AG04450 (cell line): Measurements from ENCODE around the gene CCDC51. TPM values are rescaled to one million over a fixed set of nuclear protein-coding genes. Genes with fewer than 3 reads are reported as not detected.

Source experiments
- CTCF ChIA-PET: fragments of 300-600, 350-600 bp; formaldehyde crosslinking; extraction: SDS; loops from one replicate; lab custom pipeline; 2022; ENCODE audit warnings: antibody characterized with exemption, inconsistent platforms; lab: Charles Lee
- POLR2A ChIA-PET: fragments of 350-600 bp; formaldehyde crosslinking; extraction: SDS; loops from one replicate; lab custom pipeline; 2021; ENCODE audit warnings: antibody characterized with exemption, inconsistent platforms; lab: Yijun Ruan, JAX
- DNase-seq: peaks from one replicate; pipeline ENCODE4 v3.0.0-alpha.2; 2011; ENCODE audit warnings: low read depth, low spot score
- H3K27ac ChIP-seq: one replicate; pipeline ENCODE4 v1.5.1; 2012; ENCODE audit warnings: low read depth, low read length, control low read depth
- H3K27me3 ChIP-seq: one replicate; pipeline ENCODE4 v1.6.0; 2012; ENCODE audit warnings: low read length; ENCODE audit not compliant: control insufficient read depth, insufficient read depth
- H3K4me3 ChIP-seq: 2 replicates; pipeline ENCODE4 v1.5.1; 2011; ENCODE audit warnings: mild to moderate bottlenecking, low read depth, low read length, control low read depth
- H3K9me3 ChIP-seq: 2 replicates; pipeline ENCODE4 v1.5.1; 2012; ENCODE audit warnings: low read length; ENCODE audit not compliant: control insufficient read depth, insufficient read depth
- CTCF ChIP-seq: IDR thresholded peaks from 2 replicates; pipeline ENCODE4 v1.5.1; 2011; ENCODE audit warnings: low read depth, low read length, control low read depth, inconsistent platforms
- polyA plus RNA-seq: library from polyadenylated mRNA; depleted of rRNA; stranded (reverse); fragments of >200 nt; gene quantifications from 2 replicates; pipeline ENCODE4 v1.2.3, GENCODE V29; 2011

Gene CCDC51
- polyA plus RNA-seq, 1 experiment: 9.5 TPM

GRCh38 chr3:48456456-48456855, 16.5 kb upstream of the CCDC51 start:
- ChIA-PET POLR2A (no interaction called here), CTCF (interaction anchor here (3.1 kb wide), 1 partner anchor 21 kb away, joined by 23 read pairs; no protein-coding TSS in a partner anchor)
- Histone ChIP-seq H3K9me3 (no peaks in the 10 kb centered on the region), H3K4me3 (no peak overlapping the region), H3K27ac (no peak overlapping the region), H3K27me3 (no peaks in the 10 kb centered on the region)
- no peak for TF ChIP-seq CTCF
- no peak for DNase-seq

- Histone ChIP-seq H3K9me3 (no peaks in the 10 kb centered on the region; the same call in 1 of the 2 replicates), H3K4me3 (no peak overlapping the region), H3K27me3 (no peaks in the 10 kb centered on the region), H3K27ac (no peak overlapping the region)
- ChIA-PET POLR2A (interaction anchor here (0.6 kb wide), 1 partner anchor 239 kb away, joined by 4 read pairs; no protein-coding TSS in a partner anchor), CTCF (interaction anchor here (1.2 to 1.7 kb wide), 2 partner anchors 15 to 98 kb away, joined by 3 to 8 read pairs; no protein-coding TSS in a partner anchor)
- TF ChIP-seq CTCF: no peak
- DNase-seq: no peak
Observed at GRCh38 chr3:48451270-48451669, 11.4 kb upstream of the CCDC51 start.

GRCh38 chr3:48446425-48447193, 6.7 kb upstream of the CCDC51 start, which contains the start of gene ATRIP:
Gene ATRIP, plus strand, starts transcription at chr3:48446737. Its CDS starts 109 bp downstream, at chr3:48446846.
- DNase-seq: no peak
- TF ChIP-seq CTCF: no peak
- CTCF ChIA-PET: interaction anchor here (0.6 to 5.5 kb wide), 5 partner anchors 11 to 1225 kb away, joined by 3 to 68 read pairs (median 4); no protein-coding TSS in a partner anchor
- Histone ChIP-seq H3K27me3 (no peaks in the 10 kb centered on the region), H3K9me3 (no peaks in the 10 kb centered on the region; the same call in 1 of the 2 replicates), H3K4me3 (peak within 1 kb of the TSS; percentile 95), H3K27ac (peak within 1 kb of the TSS; percentile 39)
- POLR2A ChIA-PET: interaction anchor here (0.6 to 1.6 kb wide), 11 partner anchors 11 to 910 kb away, joined by 3 to 8 read pairs (median 3); partner anchors contain the start of genes NME6 and WDR6

GRCh38 chr3:48446043-48446424, 6.1 kb upstream of the CCDC51 start:
- DNase-seq: no peak
- POLR2A ChIA-PET: interaction anchor here (0.6 to 1.6 kb wide), 10 partner anchors 10 to 910 kb away, joined by 3 to 8 read pairs (median 4); partner anchors contain the start of gene NME6

More at GRCh38 chr3:48446043-48446424, 6.1 kb upstream of the CCDC51 start:
- H3K9me3 ChIP-seq: no peaks in the 10 kb centered on the region; the same call in 1 of the 2 replicates
- TF ChIP-seq CTCF: no peak
- H3K27ac ChIP-seq: peak overlapping the region; percentile 31
- CTCF ChIA-PET: interaction anchor here (0.6 to 5.5 kb wide), 3 partner anchors 10 to 161 kb away, joined by 3 to 68 read pairs (median 6); no protein-coding TSS in a partner anchor
- peak overlapping the region; percentile 95 for H3K4me3 ChIP-seq
- no peaks in the 10 kb centered on the region for H3K27me3 ChIP-seq
